ENCODE measurements around the gene KLHDC1. TPM values are rescaled to one million over a fixed set of nuclear protein-coding genes. Genes with fewer than 3 reads are reported as not detected.

The KLHDC1 gene
- total RNA-seq, 4 donors from 2014 or later: 2.6 to 35.3 (median 27.1) TPM

DNA sequence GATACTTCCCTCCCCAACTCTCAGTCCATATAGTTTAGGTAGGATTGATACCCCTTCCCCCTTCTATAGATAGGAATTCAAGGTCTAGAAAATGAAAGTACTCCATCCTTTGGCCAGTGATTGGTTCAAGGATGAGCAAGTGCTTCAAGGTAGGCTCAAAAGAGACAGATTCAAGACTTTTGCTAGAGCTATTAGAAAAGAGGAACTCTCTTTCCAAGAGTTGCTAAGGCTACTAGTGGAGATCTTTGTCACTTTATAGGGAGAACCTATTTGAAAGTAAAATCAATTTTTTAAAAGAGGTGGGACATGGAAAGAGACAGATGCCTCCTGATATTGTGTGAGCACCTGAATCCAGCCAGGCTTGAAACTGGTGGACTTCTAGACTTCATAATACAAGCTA lies 22.4 kb upstream of the KLHDC1 start:
- Histone ChIP-seq H3K4me3 (no peak overlapping the region), H3K9me3 (no peaks in the 10 kb centered on the region), H3K27me3 (no peaks in the 10 kb centered on the region), H3K27ac (no peak overlapping the region), H3K4me1 (no peaks in the 10 kb centered on the region), H3K36me3 (no peaks in the 10 kb centered on the region)
- TF ChIP-seq, protein P1, sequence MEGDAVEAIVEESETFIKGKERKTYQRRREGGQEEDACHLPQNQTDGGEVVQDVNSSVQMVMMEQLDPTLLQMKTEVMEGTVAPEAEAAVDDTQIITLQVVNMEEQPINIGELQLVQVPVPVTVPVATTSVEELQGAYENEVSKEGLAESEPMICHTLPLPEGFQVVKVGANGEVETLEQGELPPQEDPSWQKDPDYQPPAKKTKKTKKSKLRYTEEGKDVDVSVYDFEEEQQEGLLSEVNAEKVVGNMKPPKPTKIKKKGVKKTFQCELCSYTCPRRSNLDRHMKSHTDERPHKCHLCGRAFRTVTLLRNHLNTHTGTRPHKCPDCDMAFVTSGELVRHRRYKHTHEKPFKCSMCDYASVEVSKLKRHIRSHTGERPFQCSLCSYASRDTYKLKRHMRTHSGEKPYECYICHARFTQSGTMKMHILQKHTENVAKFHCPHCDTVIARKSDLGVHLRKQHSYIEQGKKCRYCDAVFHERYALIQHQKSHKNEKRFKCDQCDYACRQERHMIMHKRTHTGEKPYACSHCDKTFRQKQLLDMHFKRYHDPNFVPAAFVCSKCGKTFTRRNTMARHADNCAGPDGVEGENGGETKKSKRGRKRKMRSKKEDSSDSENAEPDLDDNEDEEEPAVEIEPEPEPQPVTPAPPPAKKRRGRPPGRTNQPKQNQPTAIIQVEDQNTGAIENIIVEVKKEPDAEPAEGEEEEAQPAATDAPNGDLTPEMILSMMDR (IDR thresholded peaks at IDR 0.05): no peak
- TF ChIP-seq POLR2A (IDR thresholded peaks at IDR 0.05): no peak
- DNase-seq: no peak
- intact Hi-C loops (cut with DNase I; ENCODE audit: low total_unique reads): no loop called here

DNA sequence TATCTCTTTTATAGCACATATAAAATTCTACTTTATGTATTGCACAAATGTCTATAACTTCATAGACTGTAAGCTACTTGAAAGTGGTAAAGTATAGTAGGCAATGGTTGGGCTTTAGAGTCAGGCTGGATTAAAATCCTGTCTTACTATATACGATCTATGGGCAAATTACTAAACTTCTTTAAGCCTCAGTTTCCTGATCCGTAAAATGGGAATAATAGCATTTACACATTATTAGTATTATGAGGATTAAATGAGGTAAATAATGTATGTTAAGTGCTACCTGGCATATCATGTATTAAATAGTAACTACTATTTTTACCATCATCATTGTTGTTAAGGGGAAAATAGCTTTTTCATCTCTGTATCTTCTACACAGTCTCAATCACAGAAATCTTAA lies 19.3 kb upstream of the KLHDC1 start:
- no peak overlapping the region for H3K27ac ChIP-seq
- no peak for TF ChIP-seq POLR2A (IDR thresholded peaks at IDR 0.05)
- TF ChIP-seq, protein P1 (IDR thresholded peaks at IDR 0.05): no peak
- intact Hi-C loops (cut with DNase I; ENCODE audit: low total_unique reads): no loop called here

DNA sequence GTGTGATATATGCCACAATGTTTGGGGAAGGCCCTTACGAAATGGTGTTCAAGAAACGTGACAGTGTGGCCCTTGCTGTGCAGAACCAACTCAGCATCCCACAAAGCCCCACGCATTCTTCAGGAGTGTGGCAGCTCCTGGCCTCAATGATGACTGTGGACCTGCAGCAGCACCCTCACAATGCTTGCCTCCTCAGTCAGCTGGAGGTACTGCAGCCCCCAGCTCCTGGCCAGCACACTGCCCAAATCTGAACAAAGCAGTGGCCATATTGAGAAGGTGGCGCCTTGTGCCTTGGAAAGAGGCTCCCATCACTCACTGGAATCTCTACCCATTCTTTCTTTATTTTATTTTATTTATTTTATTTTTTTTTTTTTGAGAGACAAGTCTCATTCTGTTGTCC lies 15.3 kb upstream of the KLHDC1 start:
- DNase-seq: no peak
- Histone ChIP-seq H3K4me3 (no peak overlapping the region), H3K27me3 (no peaks in the 10 kb centered on the region), H3K9me3 (no peaks in the 10 kb centered on the region), H3K27ac (no peak overlapping the region), H3K4me1 (no peaks in the 10 kb centered on the region), H3K36me3 (no peaks in the 10 kb centered on the region)
- intact Hi-C loops (cut with DNase I; ENCODE audit: low total_unique reads): no loop called here
- TF ChIP-seq POLR2A (IDR thresholded peaks at IDR 0.05): no peak
- TF ChIP-seq, protein P1 (IDR thresholded peaks at IDR 0.05): no peak

More for the DNA sequence above, 19.3 kb upstream of the KLHDC1 start:
- Histone ChIP-seq H3K4me3 (no peak overlapping the region), H3K9me3 (no peaks in the 10 kb centered on the region), H3K4me1 (no peaks in the 10 kb centered on the region), H3K36me3 (no peaks in the 10 kb centered on the region), H3K27me3 (no peaks in the 10 kb centered on the region)
- no peak for DNase-seq

DNA sequence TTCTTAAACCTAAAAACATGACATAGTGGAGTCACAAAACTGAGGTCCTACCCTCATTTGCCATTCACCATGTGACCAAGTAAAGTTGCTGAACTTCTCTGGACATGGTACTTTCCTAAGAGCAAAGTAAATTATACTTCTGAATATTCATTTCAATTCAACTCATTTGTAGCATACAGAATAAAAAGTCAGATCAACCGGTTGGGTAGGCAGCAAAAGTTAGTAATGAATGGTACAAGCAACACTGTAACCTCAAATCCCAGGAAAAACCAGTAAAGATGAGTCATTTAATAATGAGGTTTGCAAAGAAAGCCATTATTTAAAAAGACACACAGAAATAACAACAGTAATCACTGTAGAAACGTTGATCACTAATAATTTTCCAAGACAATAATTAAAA lies 13.6 kb upstream of the KLHDC1 start:
- no peaks in the 10 kb centered on the region for H3K4me1 ChIP-seq
- H3K27ac ChIP-seq: no peak overlapping the region
- H3K9me3 ChIP-seq: no peaks in the 10 kb centered on the region
- no peak overlapping the region for H3K4me3 ChIP-seq
- H3K27me3 ChIP-seq: no peaks in the 10 kb centered on the region
- intact Hi-C loops (cut with DNase I; ENCODE audit: low total_unique reads): no loop called here
- H3K36me3 ChIP-seq: no peaks in the 10 kb centered on the region
- TF ChIP-seq POLR2A (IDR thresholded peaks at IDR 0.05): no peak
- TF ChIP-seq, protein P1 (IDR thresholded peaks at IDR 0.05): no peak
- no peak for DNase-seq

DNA sequence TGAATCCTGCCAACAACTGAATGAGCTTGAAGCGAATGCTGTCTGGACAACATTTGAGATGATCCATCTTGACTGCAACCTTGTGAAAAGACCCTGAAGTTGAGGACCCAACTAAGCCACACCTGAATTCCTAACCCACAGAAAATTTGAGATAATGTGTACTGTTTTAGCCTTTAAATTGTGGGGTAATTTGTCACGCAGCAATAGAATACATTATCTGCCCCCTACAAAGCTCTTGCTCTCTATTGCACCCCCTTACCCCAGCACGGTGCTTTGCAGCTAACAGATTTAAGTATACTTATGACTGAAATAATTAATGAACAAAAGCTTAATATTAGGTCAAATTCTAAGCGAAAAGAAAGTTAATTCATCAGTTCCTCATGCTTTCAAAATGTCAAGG lies 6.5 kb upstream of the KLHDC1 start:
- intact Hi-C loops (cut with DNase I; ENCODE audit: low total_unique reads): no loop called here

More for the DNA sequence above, 6.5 kb upstream of the KLHDC1 start:
- no peaks in the 10 kb centered on the region for H3K9me3 ChIP-seq
- no peak for DNase-seq
- no peak for TF ChIP-seq POLR2A (IDR thresholded peaks at IDR 0.05)
- TF ChIP-seq, protein P1 (IDR thresholded peaks at IDR 0.05): no peak
- no peak overlapping the region for H3K27ac ChIP-seq
- H3K4me3 ChIP-seq: no peak overlapping the region
- H3K27me3 ChIP-seq: no peaks in the 10 kb centered on the region
- no peaks in the 10 kb centered on the region for H3K4me1 ChIP-seq
- H3K36me3 ChIP-seq: no peaks in the 10 kb centered on the region
